NCI-H187 (cell line): Measurements from ENCODE around the gene TTC39B.
"Not testable (repeated sequence)": the region's sequence is repeated elsewhere in the genome, so short reads cannot be mapped to it uniquely, and the experiment has no call there.

Source experiments
- DNase-seq, 2 experiments: peaks; one replicate each; lab custom pipeline; 2025; lab: John Stamatoyannopoulos, UW

TTC39B gene

GRCh38 chr9:15268317-15268716, 38.7 kb downstream of the TTC39B start:
- DNase-seq = no peak

- DNase-seq = no peak
Measured at GRCh38 chr9:15264918-15265317, 42.1 kb downstream of the TTC39B start.

GRCh38 chr9:15262581-15262980, 44.4 kb downstream of the TTC39B start:
- no peak for DNase-seq

GRCh38 chr9:15256426-15256825, 50.6 kb downstream of the TTC39B start:
- no peak for DNase-seq

- DNase-seq = no peak
Measured at GRCh38 chr9:15253786-15254185, 53.2 kb downstream of the TTC39B start.

- DNase-seq = no peak
Measured at GRCh38 chr9:15253197-15253596, 53.8 kb downstream of the TTC39B start.

GRCh38 chr9:15249981-15250380, 57.0 kb downstream of the TTC39B start:
- DNase-seq = no peak

- DNase-seq = no peak
Measured at GRCh38 chr9:15249042-15249818, 57.8 kb downstream of the TTC39B start.

- DNase-seq = no peak
Measured at GRCh38 chr9:15248621-15249020, 58.4 kb downstream of the TTC39B start.

- no peak for DNase-seq
Measured at GRCh38 chr9:15248081-15248480, 58.9 kb downstream of the TTC39B start.

GRCh38 chr9:15246708-15247107, 60.3 kb downstream of the TTC39B start:
- DNase-seq = no peak

GRCh38 chr9:15246243-15246642, 60.8 kb downstream of the TTC39B start:
- DNase-seq = no peak

- DNase-seq = no peak
Measured at GRCh38 chr9:15244001-15244441, 63.0 kb downstream of the TTC39B start.

GRCh38 chr9:15243081-15243480, 63.9 kb downstream of the TTC39B start:
- no peak for DNase-seq

GRCh38 chr9:15240927-15241326, 66.1 kb downstream of the TTC39B start:
- DNase-seq = no peak

GRCh38 chr9:15239816-15240215, 67.2 kb downstream of the TTC39B start:
- DNase-seq = no peak

GRCh38 chr9:15238646-15239045, 68.4 kb downstream of the TTC39B start:
- DNase-seq = no peak

- no peak for DNase-seq
Measured at GRCh38 chr9:15235658-15236057, 71.4 kb downstream of the TTC39B start.

- not testable (repeated sequence) for DNase-seq
Measured at GRCh38 chr9:15233941-15234490, 73.0 kb downstream of the TTC39B start.

GRCh38 chr9:15232706-15233280, 74.2 kb downstream of the TTC39B start:
- not testable (repeated sequence) for DNase-seq

- no peak for DNase-seq
Measured at GRCh38 chr9:15231788-15232635, 75.0 kb downstream of the TTC39B start.

GRCh38 chr9:15229409-15229808, 77.6 kb downstream of the TTC39B start:
- DNase-seq = no peak
